HEK293 (cell line): ENCODE data around the gene MTRFR.

Source experiments
- CTCF ChIA-PET: fragments of 350-600 bp; formaldehyde crosslinking; extraction: SDS; loops from one replicate; lab custom pipeline; 2021; ENCODE audit warnings: antibody characterized with exemption; lab: Yijun Ruan, JAX
- POLR2A ChIA-PET: fragments of 300-600 bp; formaldehyde crosslinking; extraction: SDS; loops from one replicate; lab custom pipeline; 2020; ENCODE audit warnings: antibody characterized with exemption, inconsistent platforms; lab: Yijun Ruan, JAX
- H3K27ac ChIP-seq: fragments of 200-500 bp; sonication (Bioruptor generic); 2 replicates; pipeline ENCODE4 v1.5.1; 2014; ENCODE audit warnings: low read depth, low read length, control low read depth, inconsistent platforms; ENCODE audit errors: extremely low read depth
- H3K36me3 ChIP-seq, 2 experiments: fragments of 200-500 bp in 1 of 2; sonication (Bioruptor generic) in 1 of 2; 1 replicate in 1 of 2; 2 replicates in 1 of 2; pipeline ENCODE4 v1.5.1; 2014 to 2017; ENCODE audit warnings: inconsistent platforms in 2 of 2, low read length in 2 of 2; ENCODE audit not compliant: control insufficient read depth in 2 of 2, insufficient read depth in 1 of 2
- H3K4me1 ChIP-seq: fragments of 200-500 bp; sonication (Bioruptor generic); 2 replicates; pipeline ENCODE4 v1.5.1; 2014; ENCODE audit warnings: mild to moderate bottlenecking, low read length, inconsistent platforms; ENCODE audit not compliant: control insufficient read depth, insufficient read depth
- H3K4me3 ChIP-seq: 2 replicates; pipeline ENCODE4 v1.5.1; 2011; ENCODE audit warnings: low read depth, mild to moderate bottlenecking, control low read depth, low read length, moderate library complexity
- H3K9me3 ChIP-seq: fragments of 200-500 bp; sonication (Bioruptor generic); 2 replicates; pipeline ENCODE4 v1.5.1; 2014; ENCODE audit warnings: low read depth, low read length, inconsistent platforms; ENCODE audit not compliant: control insufficient read depth, insufficient read depth
- AEBP2 ChIP-seq: fragments of 450-650 bp; formaldehyde crosslinking; IDR thresholded peaks from 2 replicates; pipeline ENCODE4 v1.5.1; 2016; ENCODE audit warnings: missing biosample characterization, missing genetic modification characterization, borderline replicate concordance
- EGR2 ChIP-seq: fragments of 450-650 bp; formaldehyde crosslinking; IDR thresholded peaks from 2 replicates; pipeline ENCODE4 v1.5.1; 2016; ENCODE audit warnings: low read depth, missing biosample characterization, missing genetic modification characterization
- GLI4 ChIP-seq: fragments of 450-650 bp; formaldehyde crosslinking; IDR thresholded peaks from 2 replicates; pipeline ENCODE4 v1.5.1; 2016; ENCODE audit warnings: missing biosample characterization, missing genetic modification characterization
- KLF8 ChIP-seq: fragments of 450-650 bp; formaldehyde crosslinking; IDR thresholded peaks from 2 replicates; pipeline ENCODE4 v1.5.1; 2016; ENCODE audit warnings: missing biosample characterization, missing genetic modification characterization
- MEIS1 ChIP-seq: sonication (generic); formaldehyde crosslinking; IDR thresholded peaks from 2 replicates; pipeline ENCODE4 v1.8.1; 2022; ENCODE audit warnings: missing genetic modification reagents, mild to moderate bottlenecking, borderline replicate concordance
- PATZ1 ChIP-seq: fragments of 450-650 bp; formaldehyde crosslinking; IDR thresholded peaks from 2 replicates; pipeline ENCODE4 v1.5.1; 2016; ENCODE audit warnings: missing biosample characterization, missing genetic modification characterization
- SP2 ChIP-seq: fragments of 450-650 bp; formaldehyde crosslinking; IDR thresholded peaks from 2 replicates; pipeline ENCODE4 v1.5.1; 2016; ENCODE audit warnings: missing biosample characterization, missing genetic modification characterization
- YY2 ChIP-seq: fragments of 450-650 bp; formaldehyde crosslinking; IDR thresholded peaks from 2 replicates; pipeline ENCODE4 v1.5.1; 2016; ENCODE audit warnings: missing biosample characterization, missing genetic modification characterization
- ZBTB1 ChIP-seq: fragments of 450-650 bp; formaldehyde crosslinking; IDR thresholded peaks from 2 replicates; pipeline ENCODE4 v1.5.1; 2016; ENCODE audit warnings: missing biosample characterization, missing genetic modification characterization
- ZBTB20 ChIP-seq: fragments of 450-650 bp; formaldehyde crosslinking; IDR thresholded peaks from 2 replicates; pipeline ENCODE4 v1.5.1; 2016; ENCODE audit warnings: missing biosample characterization, missing genetic modification characterization
- ZBTB48 ChIP-seq: fragments of 450-650 bp; formaldehyde crosslinking; IDR thresholded peaks from 2 replicates; pipeline ENCODE4 v1.5.1; 2016; ENCODE audit warnings: missing biosample characterization, missing genetic modification characterization
- ZEB2 ChIP-seq: fragments of 450-650 bp; formaldehyde crosslinking; IDR thresholded peaks from 2 replicates; pipeline ENCODE4 v1.5.1; 2016; ENCODE audit warnings: missing biosample characterization, missing genetic modification characterization
- ZFP69B ChIP-seq: fragments of 450-650 bp; formaldehyde crosslinking; IDR thresholded peaks from 2 replicates; pipeline ENCODE4 v1.5.1; 2016; ENCODE audit warnings: missing biosample characterization, missing genetic modification characterization
- ZNF26 ChIP-seq: fragments of 450-650 bp; formaldehyde crosslinking; IDR thresholded peaks from 2 replicates; pipeline ENCODE4 v1.5.1; 2016; ENCODE audit warnings: missing biosample characterization, missing genetic modification characterization
- ZNF302 ChIP-seq: fragments of 450-650 bp; formaldehyde crosslinking; IDR thresholded peaks from 2 replicates; pipeline ENCODE4 v1.5.1; 2016; ENCODE audit warnings: missing biosample characterization, missing genetic modification characterization, low read depth
- ZNF433 ChIP-seq: fragments of 450-650 bp; formaldehyde crosslinking; IDR thresholded peaks from 2 replicates; pipeline ENCODE4 v1.5.1; 2016; ENCODE audit warnings: missing biosample characterization, missing genetic modification characterization, low read depth
- ZNF660 ChIP-seq: fragments of 450-650 bp; IDR thresholded peaks from 2 replicates; pipeline ENCODE4 v1.5.1; 2018; ENCODE audit warnings: missing biosample characterization, mild to moderate bottlenecking, missing genetic modification characterization
- ZNF701 ChIP-seq: fragments of 450-650 bp; formaldehyde crosslinking; IDR thresholded peaks from 2 replicates; pipeline ENCODE4 v1.5.1; 2016; ENCODE audit warnings: missing biosample characterization, missing genetic modification characterization
- ZNF704 ChIP-seq: fragments of 450-650 bp; formaldehyde crosslinking; IDR thresholded peaks from 2 replicates; pipeline ENCODE4 v1.5.1; 2016; ENCODE audit warnings: missing biosample characterization, missing genetic modification characterization
- ZNF837 ChIP-seq: fragments of 450-650 bp; formaldehyde crosslinking; IDR thresholded peaks from 2 replicates; pipeline ENCODE4 v1.5.1; 2016; ENCODE audit warnings: missing biosample characterization, missing genetic modification characterization
- TF ChIP-seq, protein P1 (sequence below): fragments of 450-650 bp; formaldehyde crosslinking; IDR thresholded peaks from 2 replicates; pipeline ENCODE4 v1.5.1; 2016; ENCODE audit warnings: missing biosample characterization, missing genetic modification characterization

MTRFR gene

DNA sequence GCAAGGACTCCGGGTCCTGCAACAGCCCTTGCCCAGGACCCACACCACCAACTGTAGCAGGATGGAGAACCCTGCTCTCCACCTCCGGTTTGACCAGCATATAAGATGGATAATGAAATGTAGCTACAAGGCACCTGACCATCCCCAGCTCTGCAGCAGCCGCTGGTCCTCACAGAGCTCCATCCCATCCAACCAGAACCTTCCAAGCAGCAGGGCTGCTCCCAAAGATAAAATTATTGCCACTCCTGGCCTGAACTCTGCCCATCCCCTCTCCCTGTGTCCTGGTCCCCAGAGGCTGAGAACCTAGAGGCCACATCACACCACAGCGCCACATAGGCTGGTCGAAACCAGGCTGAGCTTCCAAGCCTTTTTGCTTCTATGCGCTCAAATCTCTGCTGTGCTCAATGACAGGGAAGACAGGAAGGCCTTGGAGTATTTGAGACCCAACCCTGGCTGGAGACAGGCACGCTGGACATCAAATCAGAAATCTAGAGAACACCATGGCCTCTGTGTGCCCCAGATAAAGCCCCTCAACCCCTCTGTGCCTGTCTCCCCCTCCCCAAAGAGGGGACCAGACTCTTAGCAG, 34.2 kb downstream of the MTRFR start:
- H3K9me3 ChIP-seq = no peaks in the 10 kb centered on the region
- no peak for TF ChIP-seq SP2 (tag by site-specific recombination)
- TF ChIP-seq ZNF660 = no peak
- TF ChIP-seq ZBTB48 (tag by site-specific recombination) = no peak
- TF ChIP-seq, protein P1, sequence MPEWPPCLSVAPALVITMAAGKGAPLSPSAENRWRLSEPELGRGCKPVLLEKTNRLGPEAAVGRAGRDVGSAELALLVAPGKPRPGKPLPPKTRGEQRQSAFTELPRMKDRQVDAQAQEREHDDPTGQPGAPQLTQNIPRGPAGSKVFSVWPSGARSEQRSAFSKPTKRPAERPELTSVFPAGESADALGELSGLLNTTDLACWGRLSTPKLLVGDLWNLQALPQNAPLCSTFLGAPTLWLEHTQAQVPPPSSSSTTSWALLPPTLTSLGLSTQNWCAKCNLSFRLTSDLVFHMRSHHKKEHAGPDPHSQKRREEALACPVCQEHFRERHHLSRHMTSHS = no peak
- TF ChIP-seq KLF8 = no peak
- no peak for TF ChIP-seq YY2 (tag by site-specific recombination)
- TF ChIP-seq GLI4 = no peak
- TF ChIP-seq ZNF26 (tag by site-specific recombination) = no peak
- TF ChIP-seq ZNF704 (tag by site-specific recombination) = no peak
- TF ChIP-seq PATZ1 (tag by site-specific recombination) = no peak
- no peak for TF ChIP-seq ZBTB20 (tag by site-specific recombination)
- no peak for TF ChIP-seq ZNF433 (tag by site-specific recombination)
- no peak for TF ChIP-seq ZFP69B (tag by site-specific recombination)
- TF ChIP-seq MEIS1 (CRISPR knock-in tag) = no peak
- no peak for TF ChIP-seq ZNF701 (tag by site-specific recombination)
- TF ChIP-seq ZNF837 (tag by site-specific recombination) = no peak
- no peak for TF ChIP-seq ZBTB1 (tag by site-specific recombination)
- TF ChIP-seq, all 188 proteins: peak for 0
- Histone ChIP-seq H3K4me1 (peaks cover 6% of the 10 kb centered on the region), H3K27ac (no peak overlapping the region), H3K4me3 (no peak overlapping the region), H3K36me3 (peaks cover 8 to 59% of the 10 kb centered on the region in 2 experiments; a peak in 2 of 3 replicates)
- POLR2A ChIA-PET = interaction anchor here (0.9 to 1.7 kb wide), 4 partner anchors 33 to 317 kb away, joined by 3 to 10 read pairs (median 3); partner anchors contain the start of genes MPHOSPH9, MTRFR and TMED2
- CTCF ChIA-PET = interaction anchor here (0.9 kb wide), 1 partner anchor 30 kb away, joined by 4 read pairs; no protein-coding TSS in a partner anchor

- CTCF ChIA-PET = interaction anchor here (0.9 kb wide), 1 partner anchor 31 kb away, joined by 4 read pairs; no protein-coding TSS in a partner anchor
- TF ChIP-seq ZEB2 (tag by site-specific recombination) (no peak), ZNF302 (no peak), AEBP2 (tag by site-specific recombination) (no peak), EGR2 (tag by site-specific recombination) (peak; percentile 8; the same call in 1 of the 2 replicates)
- Histone ChIP-seq H3K4me3 (no peak overlapping the region), H3K4me1 (peaks cover 6% of the 10 kb centered on the region), H3K36me3 (peaks cover 8 to 54% of the 10 kb centered on the region in 2 experiments; a peak in 2 of 3 replicates), H3K9me3 (no peaks in the 10 kb centered on the region), H3K27ac (no peak overlapping the region)
- POLR2A ChIA-PET = interaction anchor here (1.7 kb wide), 1 partner anchor 35 kb away, joined by 10 read pairs; the partner anchor contains the start of genes MPHOSPH9 and MTRFR
Measured at GRCh38 chr12:123267991-123268843, 35.0 kb downstream of the MTRFR start.
